ENCODE results near the gene SMOC2.
"Not testable (repeated sequence)": the region's sequence is repeated elsewhere in the genome, so short reads cannot be mapped to it uniquely, and the experiment has no call there.

SMOC2 gene

GRCh38 chr6:168536665-168537539 is 95.9 kb downstream of the SMOC2 start:
- Mint-ChIP-seq H3K27me3 (ENCODE audit: low read depth) (no peaks in the 10 kb centered on the region), H3K9me3 (no peaks in the 10 kb centered on the region), H3K4me3 (no peak overlapping the region), H3K27ac (no peak overlapping the region), H3K36me3 (ENCODE audit: low read depth) (no peaks in the 10 kb centered on the region), H3K4me1 (ENCODE audit: low read depth) (no peaks in the 10 kb centered on the region)

- no peak overlapping the region for H3K4me3 Mint-ChIP-seq
Observed at GRCh38 chr6:168537540-168537884, 96.5 kb downstream of the SMOC2 start.

GRCh38 chr6:168538188-168538891 is 97.4 kb downstream of the SMOC2 start:
- not testable (repeated sequence) for H3K36me3 Mint-ChIP-seq (ENCODE audit: low read depth); H3K27ac Mint-ChIP-seq; H3K4me1 Mint-ChIP-seq (ENCODE audit: low read depth); H3K9me3 Mint-ChIP-seq; H3K27me3 Mint-ChIP-seq (ENCODE audit: low read depth); H3K4me3 Mint-ChIP-seq

More at GRCh38 chr6:168537540-168537884, 96.5 kb downstream of the SMOC2 start:
- Mint-ChIP-seq H3K27me3 (ENCODE audit: low read depth) (no peaks in the 10 kb centered on the region), H3K9me3 (no peaks in the 10 kb centered on the region), H3K27ac (no peak overlapping the region), H3K36me3 (ENCODE audit: low read depth) (no peaks in the 10 kb centered on the region), H3K4me1 (ENCODE audit: low read depth) (no peaks in the 10 kb centered on the region)

- no peaks in the 10 kb centered on the region for H3K36me3 Mint-ChIP-seq (ENCODE audit: low read depth)
- no peaks in the 10 kb centered on the region for H3K9me3 Mint-ChIP-seq
- no peaks in the 10 kb centered on the region for H3K4me1 Mint-ChIP-seq (ENCODE audit: low read depth)
- H3K4me3 Mint-ChIP-seq = no peak overlapping the region
- H3K27me3 Mint-ChIP-seq (ENCODE audit: low read depth) = no peaks in the 10 kb centered on the region
- H3K27ac Mint-ChIP-seq = no peak overlapping the region
Observed at GRCh38 chr6:168538892-168539811, 98.2 kb downstream of the SMOC2 start.

- no peaks in the 10 kb centered on the region for H3K9me3 Mint-ChIP-seq
- no peaks in the 10 kb centered on the region for H3K36me3 Mint-ChIP-seq (ENCODE audit: low read depth)
- H3K27me3 Mint-ChIP-seq (ENCODE audit: low read depth) = no peaks in the 10 kb centered on the region
- H3K27ac Mint-ChIP-seq = no peak overlapping the region
- H3K4me1 Mint-ChIP-seq (ENCODE audit: low read depth) = no peaks in the 10 kb centered on the region
- H3K4me3 Mint-ChIP-seq = no peak overlapping the region
Observed at GRCh38 chr6:168540713-168541291, 99.8 kb downstream of the SMOC2 start.

- Mint-ChIP-seq H3K4me3 (no peak overlapping the region), H3K27me3 (ENCODE audit: low read depth) (no peaks in the 10 kb centered on the region), H3K4me1 (ENCODE audit: low read depth) (no peaks in the 10 kb centered on the region), H3K36me3 (ENCODE audit: low read depth) (no peaks in the 10 kb centered on the region), H3K9me3 (no peaks in the 10 kb centered on the region), H3K27ac (no peak overlapping the region)
Observed at GRCh38 chr6:168541307-168541706, 100.3 kb downstream of the SMOC2 start.

- Mint-ChIP-seq H3K36me3 (ENCODE audit: low read depth) (no peaks in the 10 kb centered on the region), H3K4me1 (ENCODE audit: low read depth) (no peaks in the 10 kb centered on the region), H3K27me3 (ENCODE audit: low read depth) (no peaks in the 10 kb centered on the region), H3K4me3 (no peak overlapping the region), H3K27ac (no peak overlapping the region), H3K9me3 (no peaks in the 10 kb centered on the region)
Observed at GRCh38 chr6:168542301-168542700, 101.3 kb downstream of the SMOC2 start.

GRCh38 chr6:168545428-168545827 is 104.4 kb downstream of the SMOC2 start:
- Mint-ChIP-seq H3K9me3 (peaks cover 2% of the 10 kb centered on the region), H3K27me3 (ENCODE audit: low read depth) (no peaks in the 10 kb centered on the region), H3K4me1 (ENCODE audit: low read depth) (no peaks in the 10 kb centered on the region), H3K27ac (no peak overlapping the region), H3K4me3 (no peak overlapping the region), H3K36me3 (ENCODE audit: low read depth) (no peaks in the 10 kb centered on the region)

- no peaks in the 10 kb centered on the region for H3K4me1 Mint-ChIP-seq (ENCODE audit: low read depth)
- no peak overlapping the region for H3K4me3 Mint-ChIP-seq
- H3K36me3 Mint-ChIP-seq (ENCODE audit: low read depth) = no peaks in the 10 kb centered on the region
- no peak overlapping the region for H3K27ac Mint-ChIP-seq
- H3K9me3 Mint-ChIP-seq = peaks cover 6% of the 10 kb centered on the region
- H3K27me3 Mint-ChIP-seq (ENCODE audit: low read depth) = no peaks in the 10 kb centered on the region
Observed at GRCh38 chr6:168546151-168546550, 105.2 kb downstream of the SMOC2 start.

- Mint-ChIP-seq H3K4me3 (no peak overlapping the region), H3K4me1 (ENCODE audit: low read depth) (no peaks in the 10 kb centered on the region), H3K36me3 (ENCODE audit: low read depth) (no peaks in the 10 kb centered on the region), H3K27me3 (ENCODE audit: low read depth) (no peaks in the 10 kb centered on the region), H3K9me3 (peaks cover 6% of the 10 kb centered on the region), H3K27ac (no peak overlapping the region)
Observed at GRCh38 chr6:168546730-168547129, 105.7 kb downstream of the SMOC2 start.

GRCh38 chr6:168550326-168550725 is 109.3 kb downstream of the SMOC2 start:
- Mint-ChIP-seq H3K4me3 (no peak overlapping the region), H3K27ac (no peak overlapping the region), H3K36me3 (ENCODE audit: low read depth) (no peaks in the 10 kb centered on the region), H3K9me3 (peaks cover 6% of the 10 kb centered on the region), H3K27me3 (ENCODE audit: low read depth) (no peaks in the 10 kb centered on the region), H3K4me1 (ENCODE audit: low read depth) (no peaks in the 10 kb centered on the region)

GRCh38 chr6:168554472-168554871 is 113.5 kb downstream of the SMOC2 start:
- Mint-ChIP-seq H3K27me3 (ENCODE audit: low read depth) (no peaks in the 10 kb centered on the region), H3K36me3 (ENCODE audit: low read depth) (no peaks in the 10 kb centered on the region), H3K4me3 (no peak overlapping the region), H3K27ac (no peak overlapping the region), H3K4me1 (ENCODE audit: low read depth) (no peaks in the 10 kb centered on the region), H3K9me3 (peaks cover 9% of the 10 kb centered on the region)

- Mint-ChIP-seq H3K4me3 (no peak overlapping the region), H3K27ac (no peak overlapping the region), H3K27me3 (ENCODE audit: low read depth) (no peaks in the 10 kb centered on the region), H3K9me3 (peaks cover 9% of the 10 kb centered on the region), H3K4me1 (ENCODE audit: low read depth) (no peaks in the 10 kb centered on the region), H3K36me3 (ENCODE audit: low read depth) (no peaks in the 10 kb centered on the region)
Observed at GRCh38 chr6:168554898-168555617, 114.1 kb downstream of the SMOC2 start.
